HG03066 (cell line): ENCODE results near the gene GPR137B.

Source experiments
- ATAC-seq: cut with Tn5 transposase; IDR thresholded peaks from one replicate; pipeline ENCODE4 v1.9.1; 2021; ENCODE audit warnings: low read depth; ENCODE audit not compliant: unreplicated experiment

Gene GPR137B

DNA sequence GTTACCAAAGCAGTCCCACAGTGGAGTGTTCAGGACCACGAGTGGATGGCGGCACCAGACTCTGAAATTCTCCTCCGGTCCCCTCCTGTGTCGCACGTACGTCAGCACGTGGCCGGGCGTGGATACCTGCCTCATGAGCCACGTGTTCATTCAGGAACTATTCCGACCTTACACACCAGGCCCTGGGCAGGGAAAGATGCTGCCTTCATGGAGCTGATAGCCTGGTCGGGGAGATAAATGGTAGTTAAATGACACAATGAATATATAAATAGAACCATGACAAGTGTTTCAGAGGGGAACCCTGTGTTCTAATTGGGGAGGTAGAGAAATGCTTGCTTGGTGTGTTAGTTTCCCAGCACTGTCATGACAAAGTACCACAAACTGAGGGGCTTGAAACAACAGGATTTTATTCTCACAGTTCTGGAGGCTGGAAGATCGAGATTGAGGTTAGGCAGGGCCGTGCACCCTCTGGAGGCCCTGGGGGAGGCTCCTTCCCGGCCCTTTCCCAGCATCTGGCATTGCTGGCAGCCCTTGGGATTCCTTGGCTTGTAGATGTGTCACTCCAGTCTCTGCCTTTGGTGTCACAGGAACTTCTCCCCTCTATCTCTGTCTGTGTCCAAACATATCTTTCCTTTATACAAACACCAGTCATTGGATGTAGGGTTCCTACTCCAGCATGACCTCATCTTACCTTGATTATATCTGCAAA, 28.9 kb upstream of the GPR137B start:
- no peak for ATAC-seq

DNA sequence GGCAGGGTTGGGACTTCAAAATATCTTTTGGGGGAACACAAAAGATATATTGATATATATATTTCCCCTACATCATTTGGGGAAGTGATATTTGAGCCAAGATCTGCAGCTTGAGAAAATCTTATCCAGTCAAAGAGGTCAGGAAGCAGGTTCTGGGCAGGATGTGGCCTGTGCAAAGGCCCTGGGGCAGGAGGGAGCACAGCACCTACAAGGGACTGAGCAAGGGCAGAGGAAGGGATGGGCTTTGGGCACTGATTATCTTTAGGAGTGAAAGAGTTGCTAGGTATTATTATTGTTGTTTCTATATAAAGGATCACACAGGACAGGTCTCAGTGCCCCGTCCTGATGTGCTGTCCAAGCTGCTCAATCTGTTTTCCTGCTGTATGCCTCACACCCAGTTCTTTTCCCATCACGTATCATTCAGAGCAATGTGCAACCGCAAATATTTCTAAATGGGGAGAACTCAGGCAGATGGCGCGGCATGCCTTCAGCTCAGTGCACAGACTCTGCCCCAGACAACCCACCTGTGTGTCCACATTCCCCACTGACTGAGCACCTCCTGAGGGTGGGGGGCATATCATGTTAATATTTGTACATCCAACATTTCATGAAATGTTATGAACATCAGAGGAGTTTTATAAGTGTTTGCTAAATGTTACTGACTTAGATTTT, 28.1 kb upstream of the GPR137B start:
- no peak for ATAC-seq

DNA sequence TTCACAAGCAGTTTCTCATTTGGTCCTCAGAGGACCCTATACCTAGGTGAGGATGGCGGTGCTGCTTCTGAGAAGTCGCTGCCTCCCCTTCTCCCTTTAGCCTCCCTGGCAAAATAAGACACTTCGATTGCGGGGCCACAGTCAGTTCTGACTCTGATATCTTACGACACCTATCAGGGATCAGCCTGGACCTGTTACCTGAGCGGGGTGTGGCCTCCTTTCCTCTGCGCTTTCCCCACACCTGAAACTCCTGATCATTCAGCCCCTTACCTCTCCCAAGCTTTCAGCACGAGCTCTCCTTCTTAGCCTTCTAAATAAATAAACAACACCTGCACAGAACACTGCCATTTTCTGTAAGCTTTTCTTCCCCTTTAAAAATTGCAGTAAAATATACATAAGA, 24.6 kb upstream of the GPR137B start:
- no peak for ATAC-seq

DNA sequence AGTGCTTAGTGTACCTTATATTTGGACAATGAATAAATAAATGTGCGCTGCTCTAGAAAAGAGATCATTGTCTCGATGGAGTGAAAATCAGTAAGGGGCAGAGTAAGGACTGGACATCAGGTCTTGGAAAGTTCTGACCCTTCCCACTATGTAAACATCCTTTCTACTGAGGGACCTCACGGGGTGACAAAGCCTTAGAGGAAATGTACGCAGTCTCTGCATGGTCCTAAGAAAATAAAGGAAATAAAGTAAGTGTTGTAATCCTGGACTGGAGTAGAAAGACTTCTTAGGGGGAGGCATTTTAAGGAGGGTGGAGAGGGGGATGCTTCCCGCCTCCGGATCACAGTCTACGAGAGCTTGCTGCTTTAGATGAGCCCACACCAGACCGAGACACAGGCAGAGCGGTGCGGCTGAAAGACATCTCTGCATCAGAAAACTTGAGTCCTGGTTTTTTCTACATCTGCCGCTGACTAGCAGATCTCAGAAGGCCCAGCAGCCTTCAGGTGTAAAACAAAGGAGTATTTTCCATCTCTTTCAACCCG, 22.3 kb upstream of the GPR137B start:
- no peak for ATAC-seq

DNA sequence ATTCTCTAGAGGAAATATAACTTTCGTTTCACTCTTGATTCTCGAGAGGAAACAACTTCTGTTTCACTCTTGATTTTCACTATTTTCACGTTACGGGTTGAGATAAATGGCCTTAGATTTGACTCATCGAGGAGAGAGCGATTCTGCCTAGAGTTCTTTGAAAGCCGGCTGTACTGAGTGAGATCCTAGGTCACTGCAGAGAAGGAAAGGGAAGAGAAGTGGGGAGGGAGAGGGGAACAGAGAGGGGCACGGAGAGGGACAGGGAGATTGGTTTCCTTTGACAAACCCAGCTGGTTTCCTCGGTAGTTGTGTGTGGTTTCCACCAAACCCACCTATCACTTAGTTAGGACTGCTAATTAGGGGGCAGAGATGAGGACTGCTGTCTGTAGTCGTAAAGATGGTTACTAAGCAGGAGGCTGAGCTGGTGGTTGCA, 21.6 kb upstream of the GPR137B start:
- ATAC-seq: peak; percentile 64

DNA sequence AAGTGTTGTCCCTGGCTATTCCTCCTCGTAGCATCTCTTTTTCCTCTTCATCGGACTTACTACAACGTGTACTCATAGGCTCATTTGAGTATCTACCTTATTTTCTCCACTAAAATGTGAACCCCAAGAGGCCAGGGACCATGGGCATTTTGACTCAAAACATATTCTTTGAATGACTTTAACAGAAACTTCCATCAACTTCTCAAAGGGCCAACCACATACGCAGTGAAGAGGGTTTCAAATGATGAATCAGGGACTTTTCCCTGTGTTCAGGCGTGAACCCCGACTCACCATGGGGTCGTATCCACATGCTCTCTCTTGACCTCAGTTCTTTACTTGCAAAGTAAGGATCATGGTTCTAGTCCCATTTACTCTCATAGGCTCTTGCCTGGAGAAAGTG, 20.2 kb upstream of the GPR137B start:
- ATAC-seq: no peak

DNA sequence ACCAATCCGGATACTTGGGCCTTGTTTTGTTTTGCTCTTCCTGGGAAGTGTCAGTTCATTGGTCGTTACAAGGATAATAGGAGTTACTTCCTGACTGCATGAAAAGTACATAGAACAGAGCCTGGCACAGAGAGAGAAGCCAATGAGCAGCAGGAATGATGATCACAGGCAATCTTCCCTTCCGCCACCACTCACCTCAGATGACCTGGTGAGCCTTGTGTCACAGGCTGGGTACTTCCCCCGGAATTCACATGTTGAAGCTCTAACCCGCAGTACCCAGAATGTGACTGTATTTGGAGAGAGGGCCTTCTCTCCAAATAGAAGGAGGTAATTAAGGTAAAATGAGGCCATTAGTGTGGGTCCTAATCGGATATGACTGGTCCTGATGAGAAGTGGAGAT, 18.8 kb upstream of the GPR137B start:
- ATAC-seq: no peak

DNA sequence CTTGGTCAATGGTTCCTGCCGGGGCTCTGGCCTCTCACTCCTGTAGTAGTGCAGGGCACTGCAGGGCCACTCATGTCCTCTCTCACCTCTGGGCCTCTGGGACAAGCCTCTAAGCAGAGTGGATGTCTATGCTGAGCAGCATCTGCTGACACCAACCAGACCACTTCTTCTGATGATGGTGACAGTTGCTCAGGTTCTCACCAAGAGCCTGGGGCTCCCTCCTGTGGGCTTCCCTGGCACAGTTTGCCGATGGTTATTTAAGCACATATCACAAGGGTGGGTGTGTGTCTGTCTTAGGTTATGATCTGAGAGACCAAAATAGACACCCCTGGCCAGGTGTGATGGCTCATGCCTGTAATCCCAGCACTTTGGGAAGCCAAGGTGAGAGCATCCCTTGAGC, 17.4 kb upstream of the GPR137B start:
- no peak for ATAC-seq

DNA sequence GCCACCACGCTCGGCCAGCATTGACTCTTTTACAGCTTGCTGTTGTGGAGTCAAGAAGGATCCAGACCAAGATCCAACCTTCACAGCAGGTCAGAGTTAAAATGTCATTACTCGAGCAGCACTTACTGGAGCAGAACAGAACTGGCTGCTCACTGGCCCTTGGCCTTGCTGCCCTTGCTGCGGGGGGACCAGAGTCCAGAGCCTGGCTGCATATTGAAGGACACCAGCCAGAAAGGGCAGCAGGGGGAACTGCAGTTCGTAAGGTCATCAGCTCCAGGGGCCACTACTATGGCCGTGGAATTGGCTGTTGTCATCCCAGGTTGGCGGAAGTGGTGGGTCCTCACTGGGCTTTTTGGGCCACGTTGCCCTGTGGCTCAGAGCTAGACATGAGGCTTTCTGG, 15.3 kb upstream of the GPR137B start:
- ATAC-seq: no peak

DNA sequence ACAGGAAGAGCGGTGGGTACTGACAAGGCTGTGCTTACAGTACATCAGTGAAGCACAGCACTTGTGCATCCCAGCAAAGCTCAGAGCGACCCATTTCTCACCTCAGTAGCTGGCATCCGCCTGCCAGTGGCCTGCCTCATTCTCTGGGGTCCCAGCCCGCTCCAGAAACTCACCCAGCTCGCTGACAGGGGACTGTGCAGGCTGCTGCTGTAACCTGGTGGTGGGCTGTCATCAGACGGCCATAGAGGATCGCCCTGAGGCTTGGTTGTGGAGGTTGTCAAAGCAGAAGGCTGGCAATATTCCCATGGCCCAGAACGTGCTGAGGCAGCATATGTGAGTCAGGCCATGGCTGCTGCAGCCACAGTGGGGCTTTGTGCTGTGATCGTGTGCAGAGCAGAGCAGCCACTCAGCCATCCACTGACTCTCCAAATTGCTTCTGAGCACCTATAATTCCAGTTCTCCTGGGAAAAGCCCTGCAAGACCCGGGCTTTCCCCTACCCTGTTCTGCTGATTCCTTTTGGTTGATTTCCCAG, 13.6 kb upstream of the GPR137B start:
- ATAC-seq: no peak

DNA sequence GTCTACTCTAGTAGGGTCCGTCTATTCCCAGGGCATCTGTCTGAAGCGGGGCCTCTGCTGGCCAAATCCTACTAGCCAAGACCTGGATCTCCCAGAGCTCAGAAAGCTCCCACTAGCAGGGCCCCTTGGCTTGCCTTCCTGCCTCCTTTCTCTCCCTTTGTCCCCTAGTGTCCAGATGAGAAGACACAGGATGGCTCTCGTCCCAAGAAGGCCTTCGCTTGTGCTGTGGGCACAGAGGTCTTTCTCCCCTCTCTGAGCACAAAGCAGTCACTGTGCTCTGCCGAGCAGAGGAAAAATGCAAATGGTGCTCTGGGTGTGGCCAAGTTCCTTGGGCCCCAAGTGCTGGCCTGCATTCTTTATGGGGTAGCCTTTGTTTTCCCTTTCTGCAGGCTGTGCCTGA, 13.0 kb upstream of the GPR137B start:
- no peak for ATAC-seq

DNA sequence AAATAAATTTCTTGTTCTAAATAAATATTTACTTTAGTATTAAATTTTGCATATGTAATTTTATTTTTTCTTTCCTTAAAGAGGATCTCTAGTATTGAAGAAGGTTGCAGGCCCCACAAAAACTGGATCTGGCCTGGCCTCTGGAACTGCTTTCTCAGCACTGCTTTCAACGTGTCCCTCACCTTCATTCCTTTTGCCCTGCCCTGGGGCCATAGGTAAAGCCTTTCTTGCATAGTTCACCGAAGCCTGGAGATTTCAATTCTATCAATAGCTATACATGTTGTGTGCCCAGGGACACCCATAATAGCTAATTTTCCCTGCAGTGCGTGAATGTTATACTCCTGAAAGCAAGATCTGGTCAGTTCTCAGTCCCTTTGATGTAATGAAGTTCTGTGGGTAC, 12.0 kb upstream of the GPR137B start:
- no peak for ATAC-seq

DNA sequence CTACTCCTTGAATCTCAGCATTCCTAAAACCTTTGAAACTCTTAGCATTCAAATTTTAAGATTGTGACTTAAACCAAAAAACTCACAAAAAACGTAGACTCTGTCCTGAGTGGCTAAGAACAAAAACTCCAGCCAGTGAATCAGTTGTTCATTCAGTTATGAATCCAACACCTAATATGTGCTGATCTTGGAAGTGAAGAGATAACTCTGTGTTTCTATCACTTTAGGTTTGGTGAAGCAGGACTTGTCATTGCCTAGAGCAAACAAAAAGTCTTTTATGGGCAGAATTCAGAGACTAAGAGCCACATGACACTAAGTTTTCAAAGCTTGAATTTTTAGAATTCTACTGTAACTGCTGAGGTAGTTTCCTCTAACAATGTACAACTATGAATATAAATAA, 10.4 kb upstream of the GPR137B start:
- no peak for ATAC-seq

DNA sequence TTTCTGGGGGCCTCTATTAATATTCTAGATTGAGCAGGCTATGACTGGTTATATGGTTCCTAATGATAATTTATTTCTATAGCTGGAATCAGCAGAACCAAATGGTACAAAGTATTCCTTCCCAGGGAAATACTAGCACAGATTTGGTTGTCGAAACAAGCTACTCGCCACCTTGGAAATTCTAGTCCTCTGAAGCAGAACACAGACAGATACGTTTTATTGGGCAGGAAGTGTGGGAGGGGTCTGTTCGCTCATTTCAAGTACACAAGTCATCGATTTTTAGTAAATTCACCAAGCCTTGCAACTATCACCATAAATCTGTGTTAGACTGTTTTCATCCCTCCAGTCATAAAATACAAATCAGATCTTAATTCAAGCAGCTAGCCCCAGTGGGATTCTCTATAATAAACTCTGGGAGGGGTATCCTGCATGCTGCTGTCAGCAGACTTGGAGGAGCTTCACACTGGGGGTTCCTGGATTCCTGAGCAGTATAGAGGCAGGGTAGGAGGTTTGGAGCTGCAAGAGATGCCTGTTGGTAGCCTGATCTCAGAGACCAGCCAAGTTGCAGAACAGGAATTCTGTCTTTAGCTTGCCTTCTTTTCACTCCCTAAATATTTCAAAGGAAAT, 9.8 kb upstream of the GPR137B start:
- no peak for ATAC-seq

DNA sequence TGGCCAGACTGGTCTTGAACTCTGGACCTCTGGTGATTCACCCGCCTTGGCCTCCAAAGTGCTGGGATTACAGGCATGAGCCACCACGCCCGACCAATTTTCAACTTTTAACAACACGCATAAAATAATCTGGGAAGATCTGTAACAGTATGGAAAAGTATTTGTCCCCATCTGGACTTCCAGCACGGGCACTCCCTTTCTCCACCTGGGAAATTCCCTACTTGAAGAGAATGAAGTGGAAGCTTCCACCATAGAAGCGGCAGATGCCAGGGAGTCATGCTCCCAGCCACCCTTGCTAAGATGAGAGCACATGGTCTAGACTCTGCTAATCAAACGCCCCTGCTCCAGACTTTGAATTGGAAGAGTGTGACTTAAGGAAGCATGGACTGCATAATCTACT, 9.0 kb upstream of the GPR137B start:
- ATAC-seq: no peak

DNA sequence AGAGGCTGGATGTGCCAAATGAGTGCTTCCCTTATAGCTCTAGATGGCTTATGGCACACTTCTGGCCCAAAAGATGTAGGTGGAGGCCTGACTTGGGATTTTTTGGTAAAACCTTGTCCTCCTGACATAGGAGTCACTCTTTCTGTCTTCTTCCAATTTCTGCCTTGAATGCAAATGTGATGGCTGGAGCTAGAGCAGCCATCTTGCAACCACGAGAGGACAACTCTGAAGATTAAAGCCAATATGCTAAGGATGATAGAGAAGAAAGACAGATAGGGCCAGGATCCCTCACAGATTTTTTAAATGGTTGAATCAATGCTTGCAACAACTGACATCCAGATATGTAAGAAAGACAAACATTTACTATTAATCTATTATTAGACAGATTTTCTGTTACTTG, 8.5 kb upstream of the GPR137B start:
- no peak for ATAC-seq

DNA sequence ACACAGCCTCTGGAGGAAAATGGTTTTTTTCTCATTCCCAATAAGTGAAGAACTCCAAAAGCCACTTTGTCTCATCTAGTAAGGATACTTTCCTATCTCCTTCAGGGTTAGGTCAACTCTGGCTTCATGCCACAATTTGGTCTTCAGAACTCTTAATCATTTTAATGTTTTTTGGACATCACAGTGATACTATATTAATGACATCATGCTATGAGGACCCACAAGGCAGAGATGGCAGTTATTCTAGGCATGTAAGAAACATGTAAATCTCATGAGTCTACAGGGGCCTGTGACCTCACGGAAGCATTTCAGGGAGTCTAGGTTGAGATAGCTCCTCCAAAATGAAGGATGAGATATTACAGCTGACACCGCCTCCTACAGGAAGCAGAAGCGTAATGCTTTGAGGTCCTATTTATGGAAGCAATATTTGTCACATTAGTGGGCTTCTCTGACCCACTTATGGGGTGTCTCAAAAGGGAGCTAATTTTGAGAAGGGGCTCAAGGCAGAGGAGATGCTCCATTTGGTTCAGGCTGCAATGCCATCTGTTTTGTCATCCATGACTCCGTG, 5.0 kb upstream of the GPR137B start:
- ATAC-seq: no peak

DNA sequence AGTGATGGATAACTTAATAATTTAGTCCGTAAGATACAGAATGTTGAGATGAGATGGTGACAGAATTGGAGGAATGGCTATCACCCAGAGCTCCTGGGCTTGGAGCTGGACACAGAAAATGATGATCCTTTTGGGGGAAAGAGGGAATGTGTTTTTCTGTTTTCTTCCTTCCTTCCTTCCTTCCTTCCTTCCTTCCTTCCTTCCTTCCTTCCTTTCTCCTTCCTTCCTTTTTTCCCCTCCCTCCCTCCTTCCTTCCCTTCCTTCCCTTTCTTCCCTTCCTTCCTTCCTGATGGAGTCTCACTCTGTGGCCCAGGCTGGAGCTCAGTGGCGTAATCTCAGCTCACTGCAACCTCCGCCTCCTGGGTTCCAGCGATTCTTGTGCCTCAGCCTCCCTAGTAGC, 2.8 kb upstream of the GPR137B start:
- no peak for ATAC-seq

DNA sequence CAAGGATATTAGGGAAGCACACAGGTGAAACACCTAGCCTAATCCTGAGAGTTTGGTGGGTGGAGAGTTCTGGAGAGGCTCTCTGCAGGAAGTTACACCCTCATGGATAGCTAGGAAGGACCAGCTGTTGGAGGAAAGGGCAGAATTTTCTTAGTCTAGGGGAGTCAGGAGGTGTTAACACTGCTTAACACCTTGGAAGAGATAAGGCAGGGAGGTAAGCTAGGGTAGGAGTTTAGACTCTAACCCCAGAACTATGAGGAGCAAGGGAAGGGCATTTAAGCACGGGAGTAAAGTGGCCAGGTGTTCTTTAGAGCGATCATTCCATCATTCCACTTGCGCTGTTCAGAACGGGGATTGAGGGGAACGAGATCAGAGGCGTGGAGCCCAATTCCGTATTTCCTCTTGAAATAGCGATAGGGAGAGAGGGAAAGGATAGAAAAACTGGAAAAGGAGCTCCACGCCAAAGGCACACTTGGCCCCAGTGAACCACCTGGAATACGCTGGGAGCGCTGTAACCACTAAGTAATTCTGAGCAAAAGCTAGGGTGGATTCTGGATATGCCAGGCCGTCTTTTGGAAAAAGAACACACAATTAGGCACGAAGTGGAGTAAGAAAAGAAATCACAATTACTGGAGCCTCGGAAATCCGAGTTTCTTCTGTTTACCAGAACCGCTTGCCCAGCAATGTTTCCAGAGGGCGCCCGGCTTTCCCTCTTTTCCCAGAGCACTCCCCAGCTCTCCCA, 1.5 kb upstream of the GPR137B start:
- no peak for ATAC-seq

DNA sequence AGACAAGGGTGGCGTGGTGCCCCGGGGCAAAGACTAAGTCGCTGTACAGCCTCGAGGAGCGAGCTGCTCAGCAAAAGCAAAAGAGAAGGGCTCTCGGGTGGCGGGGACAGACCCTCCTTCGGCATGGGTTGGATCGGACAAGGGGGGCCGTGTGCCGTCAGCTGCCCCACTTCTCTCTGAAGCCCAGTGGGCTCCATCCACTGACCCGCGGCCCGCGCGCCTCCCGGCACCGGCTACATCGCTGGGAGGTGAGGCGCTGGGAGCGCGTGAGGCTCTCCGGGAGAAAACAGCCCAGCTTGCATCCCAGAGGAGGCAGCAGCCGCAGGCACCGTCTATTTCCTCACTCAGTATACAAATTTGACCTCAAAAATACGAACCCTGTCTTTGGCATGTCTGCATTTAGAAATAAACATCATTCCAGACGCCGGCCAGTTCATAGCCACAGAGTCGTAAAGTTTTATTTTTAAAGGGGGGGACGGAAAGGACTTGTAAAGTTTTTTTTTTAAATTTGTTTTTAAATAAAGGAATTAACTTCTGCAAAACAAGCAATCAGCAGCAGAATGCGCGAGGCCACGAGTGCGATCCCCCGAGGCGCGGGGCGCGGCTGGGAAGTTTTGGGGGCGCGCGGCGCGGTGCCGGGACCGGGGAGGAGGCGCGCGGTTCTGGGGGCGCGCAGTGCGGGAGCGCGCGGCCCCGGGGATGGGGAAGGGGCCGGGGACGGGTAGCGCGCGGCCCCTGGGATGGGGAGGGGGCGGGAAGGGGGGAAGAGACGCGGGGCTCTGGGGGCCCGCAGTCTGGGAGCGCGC, 689 bp upstream of the GPR137B start:
- ATAC-seq: no peak
